GM19395 (cell line): ENCODE results near the gene PLXNA4.

ENCODE experiments used
- ATAC-seq: cut with Tn5 transposase; IDR thresholded peaks from one replicate; pipeline ENCODE4 v1.9.1; 2021; ENCODE audit warnings: mild to moderate bottlenecking, moderate library complexity; ENCODE audit not compliant: unreplicated experiment

The PLXNA4 gene

GRCh38 chr7:132475669-132476116, 100.6 kb downstream of the PLXNA4 start:
- ATAC-seq = no peak

GRCh38 chr7:132475037-132475668, 101.1 kb downstream of the PLXNA4 start:
- no peak for ATAC-seq

- no peak for ATAC-seq
Measured at GRCh38 chr7:132472463-132473120, 103.7 kb downstream of the PLXNA4 start.

DNA sequence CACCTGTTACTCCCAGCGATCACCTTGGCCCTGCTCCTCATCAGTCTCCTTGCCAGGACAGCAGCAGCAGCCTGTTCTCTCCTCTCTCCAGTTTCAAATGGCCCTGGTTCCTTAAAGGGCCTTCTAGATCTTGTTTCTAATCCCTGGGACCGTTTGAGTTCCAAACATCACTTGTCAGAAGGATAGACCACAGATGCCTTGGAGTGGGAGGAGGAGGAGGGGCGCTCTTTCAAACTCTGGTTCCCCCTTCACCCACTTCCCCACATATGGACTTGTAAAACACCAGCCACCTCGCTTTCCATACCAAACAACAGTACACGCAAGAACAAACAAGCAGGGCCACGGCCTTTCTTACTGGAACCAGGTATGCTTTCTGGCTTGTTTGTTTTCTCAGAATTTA, 104.8 kb downstream of the PLXNA4 start:
- ATAC-seq = no peak

- no peak for ATAC-seq
Measured at GRCh38 chr7:132469681-132470080, 106.6 kb downstream of the PLXNA4 start.

DNA sequence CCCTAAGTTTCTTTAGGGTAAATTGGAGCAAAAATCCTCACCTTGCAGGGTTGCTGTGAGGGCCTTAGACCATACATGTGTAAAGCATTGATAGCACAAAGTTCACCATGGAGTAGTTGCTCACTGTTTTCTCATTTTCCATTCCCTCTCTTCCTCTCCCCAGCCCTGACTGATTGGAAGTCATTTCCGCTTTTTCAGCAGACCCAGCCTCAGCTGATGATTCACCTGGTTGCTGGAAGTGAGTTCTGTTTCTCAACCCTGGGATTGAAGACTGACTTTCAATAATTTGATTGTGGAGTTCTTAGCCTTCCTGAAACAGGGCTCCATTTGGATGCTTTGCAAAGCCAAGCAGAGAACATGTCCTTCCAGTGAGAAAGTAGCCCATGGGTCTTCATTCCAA, 107.0 kb downstream of the PLXNA4 start:
- no peak for ATAC-seq

DNA sequence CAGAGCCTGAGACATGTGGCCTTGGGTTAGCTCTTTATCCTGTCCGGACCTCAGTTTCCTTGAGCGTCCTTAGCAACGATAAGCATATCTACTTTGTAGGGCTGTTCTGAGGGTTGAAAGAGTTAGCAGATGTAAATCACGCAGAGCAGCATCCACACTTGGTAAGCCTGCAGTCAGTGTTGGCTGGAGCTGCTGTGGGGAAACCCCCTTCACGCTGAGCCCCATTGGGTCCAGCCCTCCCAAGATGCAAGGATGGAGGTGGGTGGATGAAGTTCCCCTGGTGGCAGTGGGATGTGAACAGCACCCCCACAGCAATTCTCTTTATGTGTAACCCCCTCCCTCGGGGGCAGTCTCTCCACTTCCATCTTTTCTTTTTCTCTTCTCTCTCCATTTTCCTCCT, 109.9 kb downstream of the PLXNA4 start:
- no peak for ATAC-seq

DNA sequence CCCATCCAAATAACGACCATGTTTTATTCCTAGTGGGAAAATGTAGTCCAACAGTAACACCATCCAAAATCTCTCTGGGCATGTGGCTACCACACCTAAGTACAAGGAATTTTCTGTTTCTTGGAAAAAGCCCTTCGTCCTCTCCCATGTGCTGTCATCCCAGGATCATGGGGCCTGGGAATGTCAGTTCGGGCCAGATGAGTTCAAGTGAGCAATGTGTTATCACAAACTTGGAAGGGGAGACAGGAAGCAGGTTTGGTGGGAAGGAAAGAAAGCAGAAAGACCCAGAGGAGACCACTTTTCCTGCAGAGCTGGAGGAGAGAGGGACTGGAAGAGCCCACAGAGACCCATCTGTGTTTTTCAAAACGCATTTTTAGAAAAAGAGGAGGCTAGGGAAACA, 110.8 kb downstream of the PLXNA4 start:
- no peak for ATAC-seq

GRCh38 chr7:132464740-132465139, 111.5 kb downstream of the PLXNA4 start:
- ATAC-seq = no peak

DNA sequence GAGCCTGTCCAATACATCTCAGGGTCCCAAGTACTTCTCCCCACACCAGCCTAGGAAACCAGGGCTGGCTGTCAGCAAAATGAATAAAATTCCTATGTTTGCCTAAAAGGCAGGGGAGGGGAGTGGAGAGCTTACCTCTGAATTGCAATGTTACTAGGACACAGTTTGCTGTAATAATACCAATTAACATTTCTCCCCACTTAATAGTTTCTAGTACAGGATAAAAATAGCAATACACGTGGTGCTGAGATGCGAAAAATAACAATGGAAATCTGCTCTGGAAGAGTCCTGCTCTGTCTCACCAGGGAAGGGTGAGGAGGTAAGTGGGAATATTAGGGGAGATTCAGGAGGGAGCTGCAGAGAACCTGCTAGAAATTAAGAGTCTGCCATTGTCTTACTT, 112.3 kb downstream of the PLXNA4 start:
- no peak for ATAC-seq

GRCh38 chr7:132462478-132462877, 113.8 kb downstream of the PLXNA4 start:
- no peak for ATAC-seq

DNA sequence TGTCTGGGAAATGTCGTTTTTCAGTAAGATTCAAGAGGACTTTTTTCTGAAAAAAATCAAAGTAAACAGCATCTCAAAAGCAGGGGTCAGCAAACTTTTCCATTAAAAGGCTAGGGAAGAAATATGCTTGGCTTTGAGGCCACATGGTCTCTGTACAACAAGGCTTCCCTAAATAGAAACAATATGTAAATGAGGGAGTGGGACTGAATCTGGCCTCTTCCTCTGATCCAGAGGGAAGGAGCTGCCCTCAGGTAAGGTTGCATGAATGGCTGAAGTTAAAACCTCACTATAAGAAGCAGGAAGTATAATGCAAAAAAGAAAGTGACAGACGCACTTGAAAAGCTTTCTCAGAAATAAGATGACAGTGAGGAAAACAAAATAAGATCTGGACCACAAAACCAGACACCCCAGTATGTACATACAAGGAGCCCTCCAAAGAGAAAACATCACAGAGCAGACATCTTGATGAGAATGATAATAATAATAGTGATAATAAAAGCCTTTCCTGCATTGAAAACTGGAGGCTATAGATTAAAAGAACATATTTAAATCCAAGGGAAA, 115.2 kb downstream of the PLXNA4 start:
- no peak for ATAC-seq

DNA sequence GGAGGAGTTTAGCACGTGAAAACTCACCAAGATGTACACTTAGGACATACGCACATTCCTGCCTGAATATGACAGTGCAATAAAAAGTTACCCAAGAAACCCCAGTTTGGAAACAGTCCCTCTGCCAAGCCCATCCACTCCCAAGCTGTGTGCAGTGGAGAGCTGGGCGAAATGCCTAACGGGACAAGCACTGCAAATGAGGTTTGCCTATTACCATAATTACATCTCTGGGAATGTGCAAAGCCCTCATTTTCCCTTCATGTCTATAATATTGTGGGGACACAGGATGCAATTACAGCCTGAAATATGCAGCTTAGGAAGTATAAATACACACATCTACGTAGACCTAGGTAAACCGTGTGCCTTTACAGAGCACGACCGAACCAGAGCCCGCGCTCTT, 117.5 kb downstream of the PLXNA4 start:
- no peak for ATAC-seq

DNA sequence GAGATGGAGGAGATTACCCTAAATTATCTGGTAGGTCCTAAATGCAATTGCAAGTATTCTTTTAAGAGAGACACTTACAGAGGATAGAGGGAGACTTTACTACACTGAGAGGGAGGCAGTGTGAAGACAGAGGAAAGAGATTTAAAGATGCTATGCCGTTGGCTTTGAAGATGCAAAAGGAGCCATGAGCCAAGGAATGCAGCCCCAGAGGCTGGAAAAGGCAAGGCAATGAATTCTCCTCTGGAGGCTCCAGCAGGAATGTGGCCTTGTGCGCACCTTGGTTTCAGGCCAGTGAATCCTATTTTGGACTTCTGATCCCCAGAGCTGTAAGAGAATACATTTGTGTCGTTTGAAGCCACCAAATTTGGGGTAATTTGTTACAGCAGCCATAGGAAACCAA, 118.6 kb downstream of the PLXNA4 start:
- ATAC-seq = no peak

DNA sequence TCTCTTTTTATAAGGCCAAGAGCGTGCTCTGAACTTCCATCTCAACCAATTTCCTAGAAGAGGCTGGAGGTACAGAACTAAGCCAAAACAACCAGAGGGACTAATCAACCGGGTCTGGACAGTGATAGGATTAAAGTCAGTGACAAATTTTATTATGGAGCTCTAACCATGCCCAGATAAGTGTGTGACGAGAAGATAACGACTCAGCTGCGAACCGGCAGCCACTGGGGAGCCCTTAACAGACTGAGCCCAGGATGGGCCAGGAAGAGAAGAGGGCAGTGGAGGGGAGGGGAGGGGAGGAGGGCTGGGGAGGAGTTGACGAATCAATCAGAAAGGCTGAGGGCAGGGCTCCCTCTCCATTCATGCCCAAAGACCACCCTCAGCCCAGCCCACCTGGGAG, 119.9 kb downstream of the PLXNA4 start:
- no peak for ATAC-seq

DNA sequence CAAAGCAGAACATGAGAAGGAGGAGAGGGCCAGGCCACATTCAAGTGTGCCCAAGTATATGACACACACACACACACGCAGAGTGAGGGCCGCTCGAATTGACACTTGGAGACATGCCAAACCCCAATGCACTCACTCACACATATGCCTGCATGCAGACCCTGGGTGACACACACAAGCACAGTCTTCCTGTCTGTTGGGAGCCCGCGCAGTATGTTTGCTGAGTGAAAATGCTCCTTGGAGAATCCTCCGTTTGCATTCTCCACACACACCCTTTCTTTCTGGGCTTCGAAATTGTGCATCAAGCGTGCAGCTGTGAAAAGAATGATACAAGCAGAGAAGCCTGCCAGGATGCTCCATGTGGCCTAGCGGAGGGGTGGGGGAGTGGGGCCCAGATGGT, 120.9 kb downstream of the PLXNA4 start:
- no peak for ATAC-seq

GRCh38 chr7:132453826-132454225, 122.4 kb downstream of the PLXNA4 start:
- ATAC-seq = no peak

GRCh38 chr7:132451161-132451560, 125.1 kb downstream of the PLXNA4 start:
- ATAC-seq = no peak

DNA sequence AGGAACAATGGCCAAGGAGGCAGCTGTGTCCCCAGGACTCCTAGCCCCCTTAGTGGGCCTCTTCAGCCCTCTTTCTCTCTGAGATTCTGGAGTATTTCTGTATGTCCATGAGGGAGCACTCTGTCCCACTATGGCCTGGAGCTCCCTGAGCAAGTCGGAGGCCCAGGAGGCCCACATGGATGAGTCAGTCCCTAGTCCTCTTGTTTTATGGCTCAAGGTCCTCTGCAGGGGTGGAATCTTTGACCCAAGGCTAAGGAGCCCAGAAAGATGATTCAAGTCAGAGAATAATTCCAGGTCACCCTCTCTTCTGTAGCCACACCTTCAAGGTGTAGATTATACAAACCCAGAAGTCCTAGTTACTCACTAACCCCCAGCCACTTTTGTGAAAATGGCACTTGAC, 125.6 kb downstream of the PLXNA4 start:
- no peak for ATAC-seq

- no peak for ATAC-seq
Measured at GRCh38 chr7:132450188-132450587, 126.1 kb downstream of the PLXNA4 start.

GRCh38 chr7:132446666-132447278, 129.5 kb downstream of the PLXNA4 start:
- no peak for ATAC-seq

GRCh38 chr7:132446260-132446659, 130.0 kb downstream of the PLXNA4 start:
- ATAC-seq = no peak
